ENCODE measurements around the gene BMPR1B. TPM values are rescaled to one million over a fixed set of nuclear protein-coding genes. Genes with fewer than 3 reads are reported as not detected.

BMPR1B gene
- 10 to 100 TPM in 9 of 10 donors, 1 to 10 TPM in 1; 7.6 to 17.5 (median 12.9) TPM for polyA plus RNA-seq (ENCODE audit: insufficient read length in 10 of 10)
- long read RNA-seq, donor 1, full-length matches to known transcripts: 1 of 1 reads
- long read RNA-seq, donor 1, partial matches to known transcripts: 0 of 1 reads
- long read RNA-seq, donor 1, other reads (novel, unspliced or antisense): 0 of 1 reads
- long read RNA-seq, donor 2, partial matches to known transcripts: 0 of 1 reads
- long read RNA-seq, donor 2, other reads (novel, unspliced or antisense): 0 of 1 reads
- long read RNA-seq, donor 3: 0 reads
- long read RNA-seq, donor 4, full-length matches to known transcripts: 1 of 1 reads
- long read RNA-seq, donor 4, partial matches to known transcripts: 0 of 1 reads
- long read RNA-seq, donor 4, other reads (novel, unspliced or antisense): 0 of 1 reads
- long read RNA-seq, donor 5: 0 reads
- long read RNA-seq, donor 6: 0 reads
- long read RNA-seq, donor 7: 0 reads
- long read RNA-seq, donor 8, full-length matches to known transcripts: 1 of 1 reads
- long read RNA-seq, donor 8, partial matches to known transcripts: 0 of 1 reads
- long read RNA-seq, donor 8, other reads (novel, unspliced or antisense): 0 of 1 reads
- long read RNA-seq, donor 9: 0 reads

DNA sequence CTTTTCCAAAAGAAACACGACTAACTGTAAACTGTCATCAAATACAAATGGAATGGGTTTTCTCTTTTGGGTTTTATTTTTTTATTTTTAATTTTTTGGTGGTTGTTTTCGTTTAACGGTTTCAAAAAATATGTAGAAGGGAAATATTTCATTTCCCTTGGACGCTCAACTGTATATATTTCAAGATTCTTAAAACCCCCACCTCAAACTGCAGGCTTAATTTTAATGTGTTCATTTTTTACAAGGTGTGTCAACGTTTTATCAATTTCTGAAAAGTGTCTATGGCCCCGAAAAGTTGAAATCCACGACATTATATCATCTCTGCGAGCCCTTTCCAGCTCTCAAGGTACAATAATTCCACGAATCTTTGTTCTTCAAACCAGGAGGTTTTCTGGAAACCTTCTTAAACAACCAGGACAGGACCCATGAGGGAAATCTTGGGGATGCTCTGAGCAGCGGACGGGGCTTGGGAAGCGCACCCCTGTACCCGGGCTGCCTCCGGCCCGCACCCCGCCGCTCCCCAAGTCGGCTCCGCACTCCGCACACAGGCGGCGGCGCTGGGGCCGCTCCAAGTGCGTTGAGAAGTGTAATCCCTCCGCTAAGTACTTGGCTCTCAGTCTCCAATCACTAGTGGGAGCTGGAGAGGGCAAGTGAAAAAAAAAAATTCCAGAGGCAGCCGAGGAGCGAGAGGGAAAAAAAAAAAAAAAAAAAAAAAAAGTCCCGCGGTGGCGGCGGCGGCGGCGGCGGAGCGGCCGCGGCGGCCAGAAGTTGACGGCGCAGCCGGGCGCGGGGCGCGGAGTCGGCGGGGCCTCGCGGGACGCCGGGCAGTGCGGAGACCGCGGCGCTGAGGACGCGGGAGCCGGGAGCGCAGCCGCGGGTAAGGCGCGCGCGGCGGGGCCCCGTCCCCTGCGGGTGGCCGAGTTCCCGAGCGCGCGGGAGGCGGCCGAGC, at the start of gene BMPR1B:
Gene BMPR1B (plus strand): TSS at position 764 of the 949 bp plus-strand sequence. CDS start 346,470 bp downstream, outside the sequence.
- DNase-seq: peak; percentile 66 to 81 (median 68)

DNA sequence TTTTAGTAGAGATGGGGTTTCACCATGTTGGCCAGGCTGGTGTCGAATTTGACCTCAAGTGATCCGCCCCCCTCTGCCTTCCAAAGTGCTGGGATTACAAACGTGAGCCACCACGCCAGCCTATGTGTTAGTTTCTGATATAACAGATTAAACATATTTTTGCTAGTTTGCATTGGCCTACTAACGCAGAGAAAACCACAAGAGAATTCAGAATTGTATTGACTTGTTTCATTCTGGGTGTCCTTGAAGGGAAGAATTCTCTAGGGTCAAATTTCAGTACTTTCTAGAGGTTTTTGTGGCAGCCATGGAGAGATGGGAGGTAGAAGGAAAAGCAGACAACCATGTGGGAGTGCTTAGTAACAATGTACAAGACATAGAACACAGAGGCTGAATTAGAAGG, 46.1 kb upstream of the BMPR1B start:
- DNase-seq: no peak

DNA sequence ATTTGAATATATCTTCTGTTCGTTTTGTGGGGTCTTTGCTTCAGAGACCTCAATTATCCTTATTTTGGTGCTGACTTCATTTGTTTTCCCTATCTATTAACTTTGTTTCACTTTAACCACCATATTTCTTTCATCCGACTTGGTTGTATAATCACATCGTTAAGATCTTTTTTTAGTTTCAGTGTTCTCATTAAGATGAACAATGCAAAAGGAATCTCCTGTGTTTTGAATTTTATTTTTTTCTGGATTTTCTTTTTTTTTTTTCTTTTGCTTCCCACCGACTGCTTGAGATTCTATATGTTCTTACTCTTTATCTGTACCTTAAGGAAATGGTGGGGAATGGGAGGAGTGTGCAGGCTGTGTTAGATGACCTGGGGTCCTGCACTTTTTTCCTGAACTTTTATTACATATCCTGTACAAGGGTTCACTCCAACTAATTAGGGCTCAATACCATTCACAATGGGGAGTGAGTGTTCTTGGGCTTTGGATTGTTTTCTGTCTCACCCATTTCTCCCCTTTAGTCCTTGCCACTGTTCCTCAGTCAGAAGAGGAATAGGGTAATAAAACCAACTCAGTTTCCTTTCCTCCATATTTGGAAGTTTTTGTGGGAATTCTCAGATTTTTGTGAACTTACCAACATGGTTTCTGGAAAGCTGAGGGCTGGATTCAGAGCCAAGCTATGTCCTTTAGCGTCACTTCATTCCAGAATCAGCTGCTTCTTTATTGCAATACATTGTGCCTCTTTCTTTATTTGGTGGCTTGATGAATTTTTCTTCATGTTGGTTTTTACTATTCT, 43.2 kb upstream of the BMPR1B start:
- peak in 1 of 3 donors; percentile 74 for DNase-seq

DNA sequence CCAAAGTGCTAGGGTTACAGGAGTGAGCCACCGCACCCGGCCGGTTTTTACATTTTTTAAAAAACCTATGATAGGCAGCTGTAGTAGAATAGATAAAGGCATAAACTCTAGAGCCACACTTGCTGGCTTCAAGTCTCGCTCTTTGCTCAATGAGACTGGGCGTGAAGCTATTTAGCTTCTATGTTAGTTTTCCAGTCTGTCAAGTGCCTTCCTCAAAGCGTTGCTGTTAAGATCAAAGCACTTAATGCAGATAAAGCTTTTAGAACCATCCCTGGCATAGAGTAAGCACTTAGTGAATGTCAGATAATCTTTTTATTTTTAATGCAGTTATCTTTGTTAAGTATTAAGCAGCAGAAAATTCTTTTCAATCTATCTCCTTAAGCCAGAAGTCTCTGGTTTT, 42.0 kb upstream of the BMPR1B start:
- no peak for DNase-seq

DNA sequence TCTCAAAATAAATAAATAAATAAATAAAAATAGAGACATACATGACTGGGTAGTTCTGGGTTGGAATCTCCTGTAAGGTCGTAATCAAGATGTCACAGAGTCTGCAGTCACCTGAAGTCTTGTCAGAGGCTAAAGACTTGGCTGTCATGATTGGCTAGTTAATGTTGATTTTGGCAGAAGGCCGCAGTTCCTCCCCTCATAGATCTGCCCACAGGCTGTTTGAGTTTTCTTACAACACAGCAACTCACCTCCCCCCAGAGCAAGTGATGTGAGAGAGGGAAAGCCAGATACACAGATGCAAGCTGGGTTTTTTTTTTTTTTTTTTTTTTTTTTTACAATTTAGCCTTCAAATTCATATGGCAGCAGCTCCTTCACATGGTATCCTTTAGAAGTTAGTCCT, 36.4 kb upstream of the BMPR1B start:
- no peak for DNase-seq

DNA sequence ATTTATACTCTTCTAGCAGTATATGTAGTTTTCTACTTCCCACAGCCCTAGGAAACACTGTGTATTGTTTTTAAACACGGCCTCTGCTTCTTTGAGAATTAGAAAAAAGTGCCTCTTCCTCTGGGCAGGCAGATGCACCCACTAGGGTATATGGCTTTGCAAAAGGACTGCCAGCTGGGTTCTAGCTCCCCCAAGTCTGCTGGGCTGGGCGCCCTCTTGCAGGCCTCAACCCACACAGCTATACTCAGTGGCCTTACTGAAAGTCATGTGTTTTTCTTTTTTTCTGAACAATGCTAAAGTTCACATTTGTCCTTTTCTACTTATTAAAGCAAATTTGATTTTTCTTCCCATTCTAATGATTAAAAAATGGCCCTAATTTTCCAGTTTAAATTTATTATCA, 35.5 kb upstream of the BMPR1B start:
- no peak for DNase-seq

DNA sequence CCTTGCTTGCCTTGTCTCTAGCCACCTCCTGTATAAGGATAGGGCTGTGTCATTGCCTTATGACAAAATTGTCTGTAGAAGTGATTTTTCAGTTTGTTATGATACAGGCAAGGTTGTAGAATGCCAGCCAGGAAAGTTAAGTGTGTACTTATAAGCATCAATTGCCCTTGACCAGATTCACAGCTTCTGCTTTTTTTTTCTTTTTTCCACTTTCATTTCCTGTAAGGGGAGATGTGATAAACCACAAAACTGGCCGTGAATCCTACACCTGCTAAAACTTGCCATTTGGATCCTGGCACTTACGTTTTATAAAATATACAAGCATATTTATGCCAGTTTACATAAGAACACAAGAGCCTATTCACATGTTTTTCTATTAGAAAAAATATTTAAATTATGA, 35.0 kb upstream of the BMPR1B start:
- no peak for DNase-seq

DNA sequence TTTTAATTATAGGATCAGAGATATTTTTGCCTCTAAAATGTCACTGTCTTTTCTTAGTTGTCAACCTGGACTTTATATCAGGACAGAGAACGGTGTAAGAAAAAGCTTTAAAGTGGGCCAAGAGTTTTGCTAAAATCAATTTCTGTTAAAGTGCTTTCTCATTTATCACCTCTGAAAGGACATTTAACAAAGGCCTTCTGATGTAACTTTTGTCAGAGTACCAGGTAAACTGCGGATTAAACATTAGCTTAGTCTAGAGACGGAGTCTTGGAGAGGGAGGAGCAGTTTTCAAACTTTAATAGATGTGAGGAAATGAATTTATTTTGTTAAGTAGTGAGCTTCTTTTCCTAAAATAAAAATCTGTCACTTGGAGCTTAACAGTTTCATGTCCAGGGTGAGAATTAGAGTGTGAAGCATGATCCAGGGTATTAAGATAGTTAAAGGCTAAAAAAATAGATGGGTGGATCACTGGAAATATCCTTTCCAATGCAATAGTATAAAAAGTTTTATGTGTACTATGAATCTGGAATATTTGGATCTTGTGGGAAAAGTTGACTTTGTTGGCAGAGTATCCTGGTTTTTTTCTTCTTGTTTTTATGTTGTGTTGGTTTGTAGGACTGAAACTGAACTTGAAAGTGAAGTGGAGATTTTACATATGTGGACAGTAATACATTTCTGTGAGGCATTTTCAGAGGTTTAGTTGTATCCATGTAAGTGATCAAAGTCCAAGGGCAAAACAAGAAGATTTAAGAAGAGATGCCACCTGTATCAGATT, 33.6 kb upstream of the BMPR1B start:
- peak in 1 of 3 donors; percentile 57 for DNase-seq

DNA sequence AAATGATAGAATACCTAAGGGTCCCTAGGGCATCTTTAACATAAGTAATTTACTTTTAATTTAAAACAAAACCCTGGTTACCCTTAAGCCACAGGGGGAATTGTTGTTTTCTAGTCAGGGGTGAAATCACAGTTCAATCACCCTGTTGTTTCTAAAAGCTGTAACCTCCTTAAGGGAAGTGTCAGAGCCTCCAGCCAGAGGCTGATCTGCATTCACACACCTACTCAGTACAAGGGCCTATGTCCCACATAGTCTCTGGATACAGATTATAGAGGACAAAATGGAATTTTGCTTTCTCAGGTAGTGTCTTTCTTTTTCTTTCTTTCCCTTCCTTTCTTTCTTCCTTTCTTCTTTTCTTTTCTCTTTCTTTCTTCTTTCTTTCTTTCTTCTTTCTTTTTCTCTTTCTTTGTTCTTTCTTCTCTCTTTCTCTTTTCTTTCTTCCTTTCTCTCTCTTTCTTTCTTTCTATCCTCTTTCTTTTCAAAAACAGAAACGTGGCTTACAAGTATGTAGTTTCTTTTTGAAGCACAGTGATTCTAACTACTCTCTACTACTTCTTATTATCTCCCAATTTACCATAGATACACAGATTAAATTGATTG, 31.1 kb upstream of the BMPR1B start:
- DNase-seq: no peak

DNA sequence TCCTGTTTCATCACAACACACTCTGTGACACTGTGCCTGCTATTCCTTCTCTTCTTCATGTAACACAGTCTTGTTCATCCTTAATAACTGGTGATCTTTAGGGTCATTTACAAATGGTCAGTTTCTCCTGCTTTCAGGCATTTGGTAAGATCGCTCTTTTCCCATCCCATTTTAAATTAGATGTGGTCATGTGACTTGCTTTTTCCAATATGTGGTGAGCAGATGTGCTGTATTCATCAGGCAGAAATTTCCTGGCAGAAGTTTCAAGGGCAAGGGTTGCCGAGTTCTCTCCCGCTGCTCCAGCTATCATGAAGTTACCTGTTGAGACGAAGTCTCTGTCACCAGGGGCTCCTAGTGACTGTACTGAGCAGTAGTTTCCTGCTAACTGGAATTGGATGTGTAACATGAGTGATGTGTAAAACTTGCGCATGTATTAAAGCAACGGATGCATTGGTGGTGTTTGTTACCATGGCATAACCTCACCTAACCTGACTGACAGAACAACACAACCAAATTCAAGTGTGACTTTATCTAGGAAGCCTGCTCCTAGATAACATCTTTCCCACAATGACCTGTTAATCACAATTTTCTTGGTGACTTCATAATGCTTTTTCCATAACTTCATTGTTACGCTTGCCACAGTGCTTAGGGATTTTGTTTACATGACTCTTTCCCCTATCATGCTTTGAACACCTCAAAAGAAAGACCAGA, 29.5 kb upstream of the BMPR1B start:
- DNase-seq: peak in 1 of 3 donors; percentile 16

DNA sequence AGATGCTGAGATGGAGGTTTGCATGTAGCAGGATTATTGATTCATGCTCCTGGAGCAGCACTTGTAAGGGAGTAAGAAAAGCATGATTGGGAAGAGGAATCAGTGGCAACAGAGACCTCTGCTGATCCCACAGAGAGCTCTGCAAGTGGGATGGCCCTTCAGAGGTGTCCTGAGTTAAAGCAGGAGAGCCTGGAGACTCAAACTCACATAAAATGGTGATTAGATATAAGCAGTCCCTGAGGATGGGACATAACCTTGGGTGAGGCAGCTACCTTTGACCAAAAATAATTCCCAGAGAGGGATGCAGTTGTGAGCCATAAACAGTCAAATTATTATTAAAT, 25.4 kb upstream of the BMPR1B start:
- DNase-seq: no peak

DNA sequence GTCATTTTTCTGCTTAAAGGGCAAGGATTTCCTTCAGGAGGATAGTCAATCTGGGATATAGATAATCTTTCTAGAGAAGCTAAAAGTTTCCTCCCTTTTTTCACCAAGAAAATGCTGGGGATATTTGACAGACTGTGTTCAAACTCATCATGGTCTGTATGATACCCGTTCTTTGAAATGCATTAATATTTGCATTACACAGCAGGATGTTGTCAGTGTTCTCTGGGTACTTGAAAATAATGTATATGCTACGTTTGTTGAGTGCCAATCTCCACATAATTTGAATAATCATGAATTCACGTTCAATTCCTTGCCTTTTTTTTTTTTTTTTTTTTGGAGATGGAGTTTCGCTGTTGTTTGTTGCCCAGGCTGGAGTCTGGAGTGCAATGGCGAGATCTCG, 18.0 kb upstream of the BMPR1B start:
- DNase-seq: no peak

DNA sequence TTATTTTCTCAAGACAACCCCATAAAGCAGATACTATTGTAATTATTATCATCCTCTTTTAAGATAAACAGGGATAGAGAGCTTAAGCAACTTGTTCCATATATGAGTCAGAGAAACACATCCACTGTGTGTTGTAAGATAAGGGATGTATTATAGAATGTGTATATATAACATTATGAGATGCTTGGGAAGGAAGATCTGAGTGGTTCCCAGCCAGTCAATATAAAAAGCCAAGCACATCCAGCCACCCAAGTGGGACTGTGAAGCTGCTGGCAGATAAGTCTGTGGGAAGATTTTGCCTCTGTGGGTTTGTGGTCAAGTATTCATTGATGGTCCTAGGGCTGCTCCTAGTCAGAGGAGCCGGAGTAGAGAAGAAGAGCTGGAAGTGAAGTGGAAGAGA, 16.5 kb upstream of the BMPR1B start:
- DNase-seq: no peak

DNA sequence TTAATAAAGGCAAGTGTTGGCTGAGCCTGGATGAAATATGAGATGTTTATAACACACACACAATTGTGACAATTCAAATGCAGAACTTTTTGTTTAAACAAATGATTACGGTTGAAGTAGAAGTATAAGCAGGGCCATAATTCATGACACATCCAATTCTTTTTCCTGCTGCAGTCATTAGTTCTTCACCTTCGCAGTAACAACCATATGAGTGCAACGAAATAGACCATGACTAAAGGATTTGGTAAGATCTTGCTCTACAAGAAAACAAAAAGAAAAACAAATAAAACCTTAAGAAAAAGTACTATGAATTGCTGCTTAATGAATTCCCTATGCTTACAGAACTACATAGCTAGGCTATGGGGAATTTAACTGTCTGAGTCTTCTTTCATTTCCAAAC, 13.9 kb upstream of the BMPR1B start:
- DNase-seq: no peak

DNA sequence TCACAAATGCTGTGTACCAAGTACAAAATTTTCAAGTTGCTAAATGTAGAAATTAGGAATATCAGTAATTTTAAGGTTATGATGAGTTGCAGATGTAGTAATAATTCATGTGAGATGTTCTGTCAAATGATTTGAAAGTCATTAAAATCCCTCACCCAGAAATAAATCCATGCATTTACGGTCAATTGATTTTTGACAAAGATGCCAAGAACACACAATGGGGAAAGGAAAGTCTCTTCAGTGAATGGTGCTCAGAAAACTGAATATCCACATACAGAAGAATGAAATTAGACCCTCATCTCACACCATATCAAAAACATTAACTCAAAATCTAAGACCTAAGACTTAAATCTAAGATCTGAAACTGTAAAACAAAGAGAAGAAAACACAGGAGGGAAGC, 12.9 kb upstream of the BMPR1B start:
- DNase-seq: no peak

DNA sequence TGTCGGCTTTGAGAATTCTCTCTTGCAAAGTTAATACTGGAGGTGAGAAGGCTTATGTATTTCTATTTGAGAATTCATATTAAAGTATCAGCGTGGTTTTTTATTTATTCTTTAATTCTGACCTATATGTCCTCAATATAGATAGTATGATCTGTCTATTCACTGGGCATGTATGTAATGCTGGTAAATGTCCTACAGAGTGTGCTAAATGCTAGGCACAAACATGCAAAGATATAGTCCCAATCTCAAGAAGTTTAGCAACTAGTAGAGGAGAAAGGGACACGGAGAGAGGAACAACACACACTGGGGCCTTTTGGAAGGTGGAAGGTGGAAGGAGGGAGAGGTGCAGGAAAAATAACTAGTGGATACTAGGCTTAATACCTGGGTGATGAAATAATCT, 11.0 kb upstream of the BMPR1B start:
- DNase-seq: no peak

DNA sequence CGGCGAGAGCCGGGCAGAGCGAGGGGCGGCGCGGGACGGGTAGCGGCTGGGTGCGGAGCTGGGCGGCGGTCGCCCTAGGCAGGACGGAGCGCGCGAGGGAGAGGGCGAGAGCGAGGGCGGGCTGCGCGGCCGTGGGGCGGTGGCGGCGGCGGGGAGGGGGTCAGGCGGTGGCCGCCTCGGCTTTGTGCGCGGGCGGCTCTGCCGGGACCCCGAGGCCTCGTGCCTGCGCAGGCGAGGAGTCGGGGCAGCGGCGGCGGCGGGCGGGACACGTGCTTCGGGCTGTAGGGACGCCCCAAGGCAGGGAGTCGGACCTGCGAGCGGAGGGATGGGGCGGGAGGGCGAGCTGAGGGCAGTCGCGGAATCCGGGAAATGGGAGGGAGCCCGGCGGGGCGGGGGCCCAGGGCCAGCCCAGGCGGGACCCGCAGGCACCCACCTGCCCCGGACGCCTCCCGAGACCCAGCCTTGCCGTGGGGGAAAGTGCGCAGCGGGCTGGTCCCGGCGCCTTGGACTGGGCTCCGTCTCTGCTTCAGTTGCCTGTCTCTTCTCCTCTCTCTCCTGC, 465 bp downstream of the BMPR1B start:
- peak; percentile 36 to 88 (median 69) for DNase-seq

DNA sequence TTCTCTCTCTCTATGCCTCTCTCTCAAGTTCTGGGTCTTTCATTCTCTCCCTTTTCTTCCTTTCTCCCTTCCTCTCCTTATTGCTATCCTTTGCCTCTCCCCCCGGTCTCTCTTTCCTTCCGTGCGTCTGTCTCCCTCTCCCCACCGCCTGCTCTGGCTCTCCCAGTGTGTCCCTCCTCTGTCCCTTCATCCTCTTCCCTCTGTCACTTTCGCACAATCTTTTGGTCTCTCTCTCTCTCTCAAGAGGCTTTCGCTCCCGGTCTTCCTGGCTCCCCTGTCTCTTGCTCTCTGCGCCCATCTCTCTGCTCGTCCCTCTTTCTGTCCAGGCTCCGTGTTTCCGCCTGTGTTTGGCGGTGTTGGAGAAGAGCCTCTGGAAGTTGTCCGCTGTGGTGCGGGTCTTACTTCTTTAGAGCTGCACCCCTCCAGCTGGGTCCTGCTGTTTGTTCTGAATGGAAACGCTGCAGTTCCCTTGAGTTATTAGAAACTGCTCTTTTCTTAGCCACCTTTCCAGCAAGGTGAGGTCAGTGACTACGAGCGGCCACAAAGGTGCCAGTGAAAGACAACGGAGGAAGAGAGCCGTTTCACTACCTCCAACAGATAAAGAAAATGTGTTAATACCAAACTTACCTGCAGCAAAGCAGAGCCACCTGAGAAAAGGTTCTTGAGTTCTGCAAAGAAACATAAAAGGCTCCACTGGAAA, 1.1 kb downstream of the BMPR1B start:
- DNase-seq: peak in 2 of 3 donors; percentile 44 to 79

DNA sequence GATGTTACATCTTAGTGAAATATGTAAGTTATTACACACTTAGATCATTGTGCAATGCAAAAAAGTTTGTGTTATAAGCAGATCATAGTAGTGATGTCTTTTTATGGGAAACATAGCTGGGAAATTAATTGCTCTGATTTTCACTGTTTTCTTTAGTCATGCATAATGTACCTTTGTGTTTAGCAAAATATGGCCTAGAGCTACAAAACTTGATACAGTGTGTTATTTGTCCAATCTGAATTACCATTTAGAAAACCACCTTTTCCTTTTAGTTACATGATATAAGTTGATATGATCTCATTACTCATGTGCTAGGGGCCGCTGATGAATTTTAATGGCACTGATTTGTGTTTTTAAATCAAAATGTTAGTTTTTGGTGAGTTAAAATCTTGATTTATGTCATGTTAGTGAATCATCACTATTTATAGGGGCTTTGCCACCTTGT, 2.0 kb downstream of the BMPR1B start:
- no peak for DNase-seq

Measured in muscle of back (tissue), 13 donors.